ENCODE data around the gene CENPQ.
A peak's percentile ranks its signal among the peaks of the same experiment; 100 is the strongest.
"Not testable (repeated sequence)": the region's sequence is repeated elsewhere in the genome, so short reads cannot be mapped to it uniquely, and the experiment has no call there.

CENPQ gene

GRCh38 chr6:49462071-49462470 lies 1.1 kb upstream of the CENPQ start:
- Histone ChIP-seq H3K9me3 (ENCODE audit: control insufficient read depth in 1 of 2, low read length in 2 of 2) (no peaks in the 10 kb centered on the region), H3K27me3 (ENCODE audit: control insufficient read depth in 1 of 2, insufficient read depth in 2 of 2, low read length in 2 of 2) (no peaks in the 10 kb centered on the region), H3K4me1 (ENCODE audit: control insufficient read depth in 1 of 2, insufficient read depth in 2 of 2, low read length in 2 of 2) (peaks cover 14 to 28% of the 10 kb centered on the region in 2 donors), H3K4me3 (ENCODE audit: low read depth in 1 of 2, low read length in 2 of 2) (peak overlapping the region; percentile 98 to 99), H3K36me3 (ENCODE audit: control insufficient read depth in 1 of 2, insufficient read depth in 2 of 2, low read length in 2 of 2) (peaks cover 0 to 3% of the 10 kb centered on the region in 2 donors), H3K9ac (ENCODE audit: low read depth in 1 of 2, low read length in 2 of 2) (peak overlapping the region; percentile 98), H3K27ac (ENCODE audit: low read depth, low read length) (no peak overlapping the region)

- Histone ChIP-seq H3K9ac (ENCODE audit: low read depth in 1 of 2, low read length in 2 of 2) (peak overlapping the region; percentile 98), H3K4me3 (ENCODE audit: low read depth in 1 of 2, low read length in 2 of 2) (peak overlapping the region; percentile 98 to 99), H3K27me3 (ENCODE audit: control insufficient read depth in 1 of 2, insufficient read depth in 2 of 2, low read length in 2 of 2) (no peaks in the 10 kb centered on the region), H3K4me1 (ENCODE audit: control insufficient read depth in 1 of 2, insufficient read depth in 2 of 2, low read length in 2 of 2) (peaks cover 14 to 28% of the 10 kb centered on the region in 2 donors), H3K36me3 (ENCODE audit: control insufficient read depth in 1 of 2, insufficient read depth in 2 of 2, low read length in 2 of 2) (no peaks in the 10 kb centered on the region), H3K9me3 (ENCODE audit: control insufficient read depth in 1 of 2, low read length in 2 of 2) (no peaks in the 10 kb centered on the region), H3K27ac (ENCODE audit: low read depth, low read length) (peak overlapping the region; percentile 76)
Measured at GRCh38 chr6:49462599-49462926, 607 bp upstream of the CENPQ start.

- H3K4me1 ChIP-seq (ENCODE audit: control insufficient read depth in 1 of 2, insufficient read depth in 2 of 2, low read length in 2 of 2), result peaks cover 14 to 28% of the 10 kb centered on the region in 2 donors
- H3K9me3 ChIP-seq (ENCODE audit: control insufficient read depth in 1 of 2, low read length in 2 of 2), result no peaks in the 10 kb centered on the region
- H3K27ac ChIP-seq (ENCODE audit: low read depth, low read length), result no peak overlapping the region
- peak overlapping the region; percentile 98 to 99 for H3K4me3 ChIP-seq (ENCODE audit: low read depth in 1 of 2, low read length in 2 of 2)
- H3K9ac ChIP-seq (ENCODE audit: low read depth in 1 of 2, low read length in 2 of 2), result peak overlapping the region; percentile 72 to 98
- no peaks in the 10 kb centered on the region for H3K27me3 ChIP-seq (ENCODE audit: control insufficient read depth in 1 of 2, insufficient read depth in 2 of 2, low read length in 2 of 2)
- no peaks in the 10 kb centered on the region for H3K36me3 ChIP-seq (ENCODE audit: control insufficient read depth in 1 of 2, insufficient read depth in 2 of 2, low read length in 2 of 2)
Measured at GRCh38 chr6:49463612-49463967, 420 bp downstream of the CENPQ start.

GRCh38 chr6:49464691-49465090 lies 1.5 kb downstream of the CENPQ start:
- H3K36me3 ChIP-seq (ENCODE audit: control insufficient read depth in 1 of 2, insufficient read depth in 2 of 2, low read length in 2 of 2), result no peaks in the 10 kb centered on the region
- H3K27me3 ChIP-seq (ENCODE audit: control insufficient read depth in 1 of 2, insufficient read depth in 2 of 2, low read length in 2 of 2), result no peaks in the 10 kb centered on the region
- no peak overlapping the region for H3K4me3 ChIP-seq (ENCODE audit: low read depth in 1 of 2, low read length in 2 of 2)
- peaks cover 14 to 28% of the 10 kb centered on the region in 2 donors for H3K4me1 ChIP-seq (ENCODE audit: control insufficient read depth in 1 of 2, insufficient read depth in 2 of 2, low read length in 2 of 2)
- no peaks in the 10 kb centered on the region for H3K9me3 ChIP-seq (ENCODE audit: control insufficient read depth in 1 of 2, low read length in 2 of 2)
- no peak overlapping the region for H3K9ac ChIP-seq (ENCODE audit: low read depth in 1 of 2, low read length in 2 of 2)
- H3K27ac ChIP-seq (ENCODE audit: low read depth, low read length), result no peak overlapping the region

DNA sequence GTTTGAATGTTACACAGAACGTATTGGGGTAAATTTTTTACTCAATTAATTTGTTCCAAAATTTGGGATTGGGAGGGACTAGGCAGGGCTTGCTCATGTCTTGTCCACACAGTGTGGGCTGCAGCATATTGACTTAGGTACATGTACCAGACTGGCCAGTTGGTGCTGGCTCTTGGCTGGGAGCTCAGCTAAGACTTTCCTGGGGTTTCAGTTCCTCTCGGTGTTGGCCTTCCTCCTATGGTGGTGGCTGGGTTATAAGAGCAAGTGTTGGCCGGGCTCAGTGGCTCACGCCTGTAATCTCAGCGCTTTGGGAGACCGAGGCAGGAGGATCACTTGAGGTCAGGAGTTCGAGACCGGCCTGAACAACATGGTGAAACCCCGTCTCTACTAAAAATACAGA lies 4.9 kb downstream of the CENPQ start:
- Histone ChIP-seq H3K27me3 (ENCODE audit: control insufficient read depth in 1 of 2, insufficient read depth in 2 of 2, low read length in 2 of 2) (no peaks in the 10 kb centered on the region), H3K4me1 (ENCODE audit: control insufficient read depth in 1 of 2, insufficient read depth in 2 of 2, low read length in 2 of 2) (peaks cover 6 to 11% of the 10 kb centered on the region in 2 donors), H3K9me3 (ENCODE audit: control insufficient read depth in 1 of 2, low read length in 2 of 2) (no peaks in the 10 kb centered on the region), H3K27ac (ENCODE audit: low read depth, low read length) (no peak overlapping the region), H3K4me3 (ENCODE audit: low read depth in 1 of 2, low read length in 2 of 2) (no peak overlapping the region), H3K9ac (ENCODE audit: low read depth in 1 of 2, low read length in 2 of 2) (no peak overlapping the region), H3K36me3 (ENCODE audit: control insufficient read depth in 1 of 2, insufficient read depth in 2 of 2, low read length in 2 of 2) (peaks cover 0 to 3% of the 10 kb centered on the region in 2 donors)

DNA sequence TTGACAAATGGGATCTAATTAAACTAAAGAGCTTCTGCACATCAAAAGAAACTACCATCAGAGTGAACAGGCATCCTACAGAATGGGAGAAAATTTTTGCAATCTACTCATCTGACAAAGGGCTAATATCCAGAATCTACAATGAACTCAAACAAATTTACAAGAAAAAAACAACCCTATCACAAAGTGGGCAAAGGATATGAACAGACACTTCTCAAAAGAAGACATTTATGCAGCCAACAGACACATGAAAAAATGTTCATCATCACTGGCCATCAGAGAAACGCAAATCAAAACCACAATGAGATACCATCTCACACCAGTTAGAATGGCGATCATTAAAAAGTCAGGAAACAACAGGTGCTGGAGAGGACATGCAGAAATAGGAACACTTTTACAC lies 13.4 kb downstream of the CENPQ start:
- H3K9me3 ChIP-seq (ENCODE audit: control insufficient read depth in 1 of 2, low read length in 2 of 2); H3K4me3 ChIP-seq (ENCODE audit: low read depth in 1 of 2, low read length in 2 of 2); H3K27ac ChIP-seq (ENCODE audit: low read depth, low read length); H3K27me3 ChIP-seq (ENCODE audit: control insufficient read depth in 1 of 2, insufficient read depth in 2 of 2, low read length in 2 of 2); H3K4me1 ChIP-seq (ENCODE audit: control insufficient read depth in 1 of 2, insufficient read depth in 2 of 2, low read length in 2 of 2); H3K9ac ChIP-seq (ENCODE audit: low read depth in 1 of 2, low read length in 2 of 2); H3K36me3 ChIP-seq (ENCODE audit: control insufficient read depth in 1 of 2, insufficient read depth in 2 of 2, low read length in 2 of 2): not testable (repeated sequence)

GRCh38 chr6:49479308-49479970 lies 16.3 kb downstream of the CENPQ start:
- Histone ChIP-seq H3K9me3 (ENCODE audit: control insufficient read depth in 1 of 2, low read length in 2 of 2) (no peaks in the 10 kb centered on the region), H3K36me3 (ENCODE audit: control insufficient read depth in 1 of 2, insufficient read depth in 2 of 2, low read length in 2 of 2) (no peaks in the 10 kb centered on the region), H3K4me1 (ENCODE audit: control insufficient read depth in 1 of 2, insufficient read depth in 2 of 2, low read length in 2 of 2) (no peaks in the 10 kb centered on the region), H3K27ac (ENCODE audit: low read depth, low read length) (no peak overlapping the region), H3K9ac (ENCODE audit: low read depth in 1 of 2, low read length in 2 of 2) (no peak overlapping the region), H3K27me3 (ENCODE audit: control insufficient read depth in 1 of 2, insufficient read depth in 2 of 2, low read length in 2 of 2) (no peaks in the 10 kb centered on the region), H3K4me3 (ENCODE audit: low read depth in 1 of 2, low read length in 2 of 2) (no peak overlapping the region)

DNA sequence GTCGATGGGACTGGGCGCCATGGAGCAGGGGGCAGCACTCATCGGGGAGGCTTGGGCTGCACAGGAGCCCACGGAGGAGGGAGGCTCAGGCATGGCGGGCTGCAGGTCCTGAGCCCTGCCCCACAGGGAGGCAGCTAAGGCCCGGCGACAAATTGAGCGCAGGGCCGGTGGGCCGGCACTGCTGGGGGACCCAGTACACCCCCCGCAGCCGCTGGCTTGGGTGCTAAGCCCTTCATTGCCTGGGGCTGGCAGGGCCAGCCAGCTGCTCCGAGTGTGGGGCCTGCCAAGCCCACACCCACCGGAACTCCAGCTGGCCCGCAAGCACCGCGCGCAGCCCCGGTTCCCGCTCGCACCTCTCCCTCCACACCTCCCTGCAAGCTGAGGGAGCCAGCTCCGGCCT lies 18.7 kb downstream of the CENPQ start:
- H3K4me1 ChIP-seq (ENCODE audit: control insufficient read depth in 1 of 2, insufficient read depth in 2 of 2, low read length in 2 of 2); H3K4me3 ChIP-seq (ENCODE audit: low read depth in 1 of 2, low read length in 2 of 2); H3K9me3 ChIP-seq (ENCODE audit: control insufficient read depth in 1 of 2, low read length in 2 of 2); H3K27ac ChIP-seq (ENCODE audit: low read depth, low read length); H3K36me3 ChIP-seq (ENCODE audit: control insufficient read depth in 1 of 2, insufficient read depth in 2 of 2, low read length in 2 of 2); H3K9ac ChIP-seq (ENCODE audit: low read depth in 1 of 2, low read length in 2 of 2); H3K27me3 ChIP-seq (ENCODE audit: control insufficient read depth in 1 of 2, insufficient read depth in 2 of 2, low read length in 2 of 2): not testable (repeated sequence)

GRCh38 chr6:49483380-49483779 lies 20.2 kb downstream of the CENPQ start:
- not testable (repeated sequence) for H3K4me3 ChIP-seq (ENCODE audit: low read depth in 1 of 2, low read length in 2 of 2); H3K9me3 ChIP-seq (ENCODE audit: control insufficient read depth in 1 of 2, low read length in 2 of 2); H3K27me3 ChIP-seq (ENCODE audit: control insufficient read depth in 1 of 2, insufficient read depth in 2 of 2, low read length in 2 of 2); H3K36me3 ChIP-seq (ENCODE audit: control insufficient read depth in 1 of 2, insufficient read depth in 2 of 2, low read length in 2 of 2); H3K9ac ChIP-seq (ENCODE audit: low read depth in 1 of 2, low read length in 2 of 2); H3K4me1 ChIP-seq (ENCODE audit: control insufficient read depth in 1 of 2, insufficient read depth in 2 of 2, low read length in 2 of 2); H3K27ac ChIP-seq (ENCODE audit: low read depth, low read length)

GRCh38 chr6:49490633-49491032 lies 27.5 kb downstream of the CENPQ start:
- peaks cover 3 to 10% of the 10 kb centered on the region in 2 donors for H3K36me3 ChIP-seq (ENCODE audit: control insufficient read depth in 1 of 2, insufficient read depth in 2 of 2, low read length in 2 of 2)
- H3K27ac ChIP-seq (ENCODE audit: low read depth, low read length), result no peak overlapping the region
- H3K4me1 ChIP-seq (ENCODE audit: control insufficient read depth in 1 of 2, insufficient read depth in 2 of 2, low read length in 2 of 2), result no peaks in the 10 kb centered on the region
- no peak overlapping the region for H3K9ac ChIP-seq (ENCODE audit: low read depth in 1 of 2, low read length in 2 of 2)
- no peak overlapping the region for H3K4me3 ChIP-seq (ENCODE audit: low read depth in 1 of 2, low read length in 2 of 2)
- H3K9me3 ChIP-seq (ENCODE audit: control insufficient read depth in 1 of 2, low read length in 2 of 2), result no peaks in the 10 kb centered on the region
- no peaks in the 10 kb centered on the region for H3K27me3 ChIP-seq (ENCODE audit: control insufficient read depth in 1 of 2, insufficient read depth in 2 of 2, low read length in 2 of 2)

DNA sequence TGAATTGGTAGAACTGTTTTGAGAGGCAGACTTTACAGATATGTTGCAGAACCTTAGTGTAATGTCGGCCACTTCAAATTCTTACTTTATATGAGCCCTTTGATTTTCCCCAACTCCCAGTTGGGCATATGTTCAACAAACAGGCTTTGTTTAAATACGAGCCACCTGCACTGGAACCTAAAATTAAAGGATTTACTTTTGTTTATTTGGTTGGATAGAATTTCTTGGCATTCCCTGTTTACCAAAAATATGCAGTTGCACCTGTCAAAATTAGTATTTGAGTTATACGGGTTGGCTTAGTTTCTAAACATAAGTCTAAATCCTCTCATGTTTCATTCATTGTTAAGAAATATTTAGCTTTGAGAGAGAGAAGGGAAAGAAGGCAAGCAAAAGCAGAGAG lies 34.1 kb downstream of the CENPQ start:
- no peak overlapping the region for H3K9ac ChIP-seq (ENCODE audit: low read depth in 1 of 2, low read length in 2 of 2)
- H3K27ac ChIP-seq (ENCODE audit: low read depth, low read length), result no peak overlapping the region
- H3K4me1 ChIP-seq (ENCODE audit: control insufficient read depth in 1 of 2, insufficient read depth in 2 of 2, low read length in 2 of 2), result no peaks in the 10 kb centered on the region
- H3K36me3 ChIP-seq (ENCODE audit: control insufficient read depth in 1 of 2, insufficient read depth in 2 of 2, low read length in 2 of 2), result peaks cover 0 to 3% of the 10 kb centered on the region in 2 donors
- H3K27me3 ChIP-seq (ENCODE audit: control insufficient read depth in 1 of 2, insufficient read depth in 2 of 2, low read length in 2 of 2), result no peaks in the 10 kb centered on the region
- no peaks in the 10 kb centered on the region for H3K9me3 ChIP-seq (ENCODE audit: control insufficient read depth in 1 of 2, low read length in 2 of 2)
- H3K4me3 ChIP-seq (ENCODE audit: low read depth in 1 of 2, low read length in 2 of 2), result no peak overlapping the region
